Lower leg skin (tissue), 4 donors: Measurements from ENCODE around the gene POLE4. TPM values are rescaled to one million over a fixed set of nuclear protein-coding genes. Genes with fewer than 3 reads are reported as not detected.

Experiments used
- DNase-seq, 2 donors: peaks; one replicate each; pipeline ENCODE4 v3.0.0-alpha.2; 2019; ENCODE audit warnings: low spot score in 2 of 2
- H3K4me3 ChIP-seq: fragments of 200-600 bp; sonication (generic); 2 replicates; pipeline ENCODE4 v1.5.1; 2017; ENCODE audit warnings: mild to moderate bottlenecking, low read depth; ENCODE audit not compliant: poor library complexity, severe bottlenecking
- CTCF ChIP-seq, 3 donors: fragments of 450-650 bp; IDR thresholded peaks; one replicate each; pipeline ENCODE4 v1.5.1; 2016; ENCODE audit warnings: antibody characterized with exemption in 3 of 3, mild to moderate bottlenecking in 3 of 3, moderate library complexity in 2 of 3
- POLR2A ChIP-seq, 2 donors: fragments of 450-650 bp; IDR thresholded peaks; one replicate each; pipeline ENCODE4 v1.6.1; 2016 to 2017; ENCODE audit warnings: antibody characterized with exemption in 2 of 2, mild to moderate bottlenecking in 1 of 2, moderate library complexity in 1 of 2
- WGBS, 2 donors: methylation state at CpG; one replicate each; pipeline ENCODE4 v1.1.5; 2018; 5-methylcytosine and 5-hydroxymethylcytosine counted together
- intact Hi-C: fragments of 100-400 bp; cut with DNase I; formaldehyde crosslinking; loops from one replicate; pipeline ENCODE4 v1.15.0; 2023; ENCODE audit warnings: low total_unique reads
- total RNA-seq, 4 donors: library from RNA; depleted of rRNA; stranded (reverse); fragments of >200 nt; gene quantifications; one replicate each; pipeline ENCODE4 v1.1.0, GENCODE V29; 2016

The POLE4 gene
- total RNA-seq, 4 donors from 2014 or later: 8.1 to 20.9 (median 15.7) TPM

GRCh38 chr2:74959106-74959751 is 786 bp downstream of the POLE4 start:
- 85 to 86% methylated on average over 10 of the region's 10 CpGs for WGBS, 2 donors
- no peak overlapping the region for H3K4me3 ChIP-seq
- no peak for TF ChIP-seq CTCF (IDR thresholded peaks at IDR 0.05)
- intact Hi-C loops: no loop called here
- DNase-seq: no peak

GRCh38 chr2:74966887-74967286 is 8.4 kb downstream of the POLE4 start:
- no peak overlapping the region for H3K4me3 ChIP-seq
- no peak for DNase-seq
- intact Hi-C loops: no loop called here
- no peak for TF ChIP-seq CTCF (IDR thresholded peaks at IDR 0.05)
- TF ChIP-seq POLR2A (IDR thresholded peaks at IDR 0.05): no peak
- 90 to 96% methylated on average over 1 of the region's 1 CpG for WGBS, 2 donors

- no peak for TF ChIP-seq POLR2A (IDR thresholded peaks at IDR 0.05)
- no peak for TF ChIP-seq CTCF (IDR thresholded peaks at IDR 0.05)
- 82 to 87% methylated on average over 7 of the region's 7 CpGs for WGBS, 2 donors
- intact Hi-C loops: no loop called here
- no peak for DNase-seq
- H3K4me3 ChIP-seq: no peak overlapping the region
Observed at GRCh38 chr2:74975016-74975415, 16.6 kb downstream of the POLE4 start.

- TF ChIP-seq CTCF (IDR thresholded peaks at IDR 0.05) (no peak), POLR2A (IDR thresholded peaks at IDR 0.05) (no peak)
- intact Hi-C loops: no loop called here
- H3K4me3 ChIP-seq: no peak overlapping the region
- DNase-seq: no peak
Observed at GRCh38 chr2:74979844-74980243, 21.4 kb downstream of the POLE4 start.

- no peak for DNase-seq
- TF ChIP-seq POLR2A (IDR thresholded peaks at IDR 0.05): no peak
- TF ChIP-seq CTCF (IDR thresholded peaks at IDR 0.05): no peak
- no peak overlapping the region for H3K4me3 ChIP-seq
- intact Hi-C loops: no loop called here
- 76 to 81% methylated on average over 3 of the region's 3 CpGs for WGBS, 2 donors
Observed at GRCh38 chr2:74982577-74982976, 24.1 kb downstream of the POLE4 start.
